ENCODE results near the gene CACNG3.

The CACNG3 gene

GRCh38 chr16:24258791-24259190 is 2.7 kb downstream of the CACNG3 start:
- H4K20me1 ChIP-seq (ENCODE audit: insufficient read depth, low read length, poor library complexity, severe bottlenecking): no peaks in the 10 kb centered on the region
- no peak overlapping the region for H3K9ac ChIP-seq (ENCODE audit: low read depth, low read length, poor library complexity, severe bottlenecking)
- no peaks in the 10 kb centered on the region for H3K9me2 ChIP-seq (replicated peaks; ENCODE audit: low read depth, low read length)
- no peak overlapping the region for H3K4me3 ChIP-seq (ENCODE audit: low read length, poor library complexity, severe bottlenecking)
- H3K27me3 ChIP-seq (ENCODE audit: insufficient read depth, low read length, poor library complexity, severe bottlenecking): no peaks in the 10 kb centered on the region
- H3K4me1 ChIP-seq (ENCODE audit: insufficient read depth, low read length, poor library complexity, severe bottlenecking): no peaks in the 10 kb centered on the region
- no peaks in the 10 kb centered on the region for H3F3A ChIP-seq (ENCODE audit: low read depth)
- H3K4me2 ChIP-seq (ENCODE audit: low read depth, low read length, poor library complexity, severe bottlenecking): no peak overlapping the region
- H3K36me3 ChIP-seq (ENCODE audit: insufficient read depth, low read length): no peaks in the 10 kb centered on the region
- no peak overlapping the region for H2AFZ ChIP-seq (ENCODE audit: low read length)
- no peaks in the 10 kb centered on the region for H3K79me2 ChIP-seq (ENCODE audit: insufficient read depth, low read length)
- TF ChIP-seq CTCF (conservative IDR thresholded peaks at IDR 0.05; ENCODE audit: low read length) (no peak), EZH2phosphoT487 (IDR thresholded peaks at IDR 0.05; ENCODE audit: borderline replicate concordance) (no peak)
- H3K9me3 ChIP-seq (ENCODE audit: insufficient read depth, low read depth, low read length): no peaks in the 10 kb centered on the region

- no peak for TF ChIP-seq CTCF (conservative IDR thresholded peaks at IDR 0.05; ENCODE audit: low read length)
- no peak for TF ChIP-seq EZH2phosphoT487 (IDR thresholded peaks at IDR 0.05; ENCODE audit: borderline replicate concordance)
- H2AFZ ChIP-seq (ENCODE audit: low read length): no peak overlapping the region
- no peaks in the 10 kb centered on the region for H3K27me3 ChIP-seq (ENCODE audit: insufficient read depth, low read length, poor library complexity, severe bottlenecking)
- no peak overlapping the region for H3K4me3 ChIP-seq (ENCODE audit: low read length, poor library complexity, severe bottlenecking)
- no peaks in the 10 kb centered on the region for H3K36me3 ChIP-seq (ENCODE audit: insufficient read depth, low read length)
- no peak overlapping the region for H3K4me2 ChIP-seq (ENCODE audit: low read depth, low read length, poor library complexity, severe bottlenecking)
- H3K9ac ChIP-seq (ENCODE audit: low read depth, low read length, poor library complexity, severe bottlenecking): no peak overlapping the region
- no peaks in the 10 kb centered on the region for H3K9me3 ChIP-seq (ENCODE audit: insufficient read depth, low read depth, low read length)
- H3F3A ChIP-seq (ENCODE audit: low read depth): no peaks in the 10 kb centered on the region
- H3K9me2 ChIP-seq (replicated peaks; ENCODE audit: low read depth, low read length): no peaks in the 10 kb centered on the region
- no peaks in the 10 kb centered on the region for H3K79me2 ChIP-seq (ENCODE audit: insufficient read depth, low read length)
- no peaks in the 10 kb centered on the region for H3K4me1 ChIP-seq (ENCODE audit: insufficient read depth, low read length, poor library complexity, severe bottlenecking)
- H4K20me1 ChIP-seq (ENCODE audit: insufficient read depth, low read length, poor library complexity, severe bottlenecking): no peaks in the 10 kb centered on the region
These were observed 6.7 kb downstream of the CACNG3 start for GRCh38 chr16:24262816-24263215.

- H3K9me3 ChIP-seq (ENCODE audit: insufficient read depth, low read depth, low read length): no peaks in the 10 kb centered on the region
These were observed 14.7 kb downstream of the CACNG3 start for GRCh38 chr16:24270721-24271442.

More at GRCh38 chr16:24270721-24271442, 14.7 kb downstream of the CACNG3 start:
- TF ChIP-seq CTCF (conservative IDR thresholded peaks at IDR 0.05; ENCODE audit: low read length) (no peak), EZH2phosphoT487 (IDR thresholded peaks at IDR 0.05; ENCODE audit: borderline replicate concordance) (no peak)
- Histone ChIP-seq H3K4me3 (ENCODE audit: low read length, poor library complexity, severe bottlenecking) (no peak overlapping the region), H3K4me2 (ENCODE audit: low read depth, low read length, poor library complexity, severe bottlenecking) (no peak overlapping the region), H3K4me1 (ENCODE audit: insufficient read depth, low read length, poor library complexity, severe bottlenecking) (no peaks in the 10 kb centered on the region), H3K27me3 (ENCODE audit: insufficient read depth, low read length, poor library complexity, severe bottlenecking) (no peaks in the 10 kb centered on the region), H2AFZ (ENCODE audit: low read length) (no peak overlapping the region), H3K9me2 (replicated peaks; ENCODE audit: low read depth, low read length) (no peaks in the 10 kb centered on the region), H3F3A (ENCODE audit: low read depth) (no peaks in the 10 kb centered on the region), H3K9ac (ENCODE audit: low read depth, low read length, poor library complexity, severe bottlenecking) (no peak overlapping the region), H4K20me1 (ENCODE audit: insufficient read depth, low read length, poor library complexity, severe bottlenecking) (no peaks in the 10 kb centered on the region), H3K36me3 (ENCODE audit: insufficient read depth, low read length) (no peaks in the 10 kb centered on the region), H3K79me2 (ENCODE audit: insufficient read depth, low read length) (no peaks in the 10 kb centered on the region)
